SK-N-SH (cell line): ENCODE data around the gene ZC3H13. TPM values are rescaled to one million over a fixed set of nuclear protein-coding genes. Genes with fewer than 3 reads are reported as not detected.

ENCODE experiments used
- CTCF ChIA-PET: fragments of 300-600, 350-600 bp; formaldehyde crosslinking; extraction: SDS; loops from one replicate; lab custom pipeline; 2021; lab: Yijun Ruan, JAX
- POLR2A ChIA-PET: fragments of 350-600 bp; sonication (Branson Sonifier 250); formaldehyde crosslinking; extraction: SDS; loops from one replicate; lab custom pipeline; 2020; ENCODE audit warnings: antibody characterized with exemption, inconsistent platforms; lab: Yijun Ruan, JAX
- DNase-seq: peaks from one replicate; pipeline ENCODE4 v3.0.0; 2012
- H2AFZ ChIP-seq: fragments of 200-600 bp; sonication (generic); 2 replicates; pipeline ENCODE4 v1.8.1; 2016; ENCODE audit warnings: antibody characterized with exemption, mild to moderate bottlenecking, low read depth
- H3F3A ChIP-seq: fragments of 200-600 bp; sonication (generic); replicated peaks from 2 replicates; pipeline ENCODE3; 2016; ENCODE audit warnings: antibody characterized with exemption, mild to moderate bottlenecking; ENCODE audit not compliant: insufficient read depth
- H3K27ac ChIP-seq, 2 experiments: fragments of 200-500 bp in 1 of 2; fragments of 200-600 bp in 1 of 2; sonication (Bioruptor generic) in 1 of 2; sonication (generic), shearing (Covaris generic) in 1 of 2; 2 replicates each; pipeline versions ENCODE4 v1.5.1 to v1.6.1; 2014 to 2016; ENCODE audit warnings: low read depth in 2 of 2, inconsistent platforms in 1 of 2, low read length in 1 of 2, mild to moderate bottlenecking in 1 of 2, mixed read lengths in 1 of 2
- H3K27me3 ChIP-seq: fragments of 200-600 bp; sonication (generic), shearing (Covaris generic); 2 replicates; pipeline ENCODE4 v1.6.1; 2016; ENCODE audit warnings: mixed run types; ENCODE audit not compliant: insufficient read depth
- H3K36me3 ChIP-seq, 2 experiments: fragments of 200-500 bp in 1 of 2; fragments of 200-600 bp in 1 of 2; sonication (Bioruptor generic) in 1 of 2; sonication (generic) in 1 of 2; replicated peaks in 1 of 2; 2 replicates each; pipeline versions ENCODE3 to v1.5.1; 2014 to 2016; ENCODE audit warnings: low read length in 1 of 2, mild to moderate bottlenecking in 1 of 2; ENCODE audit not compliant: insufficient read depth in 2 of 2, control insufficient read depth in 1 of 2
- H3K4me1 ChIP-seq, 2 experiments: fragments of 200-500 bp in 1 of 2; fragments of 200-600 bp in 1 of 2; sonication (Bioruptor generic) in 1 of 2; sonication (generic), shearing (Covaris generic) in 1 of 2; 2 replicates each; pipeline versions ENCODE4 v1.5.1 to v1.6.1; 2014 to 2016; ENCODE audit warnings: low read depth in 1 of 2, low read length in 1 of 2, mixed run types in 1 of 2; ENCODE audit not compliant: insufficient read depth in 2 of 2, control insufficient read depth in 1 of 2
- H3K4me2 ChIP-seq: fragments of 200-600 bp; sonication (generic), shearing (Covaris generic); 2 replicates; pipeline ENCODE4 v1.6.1; 2017; ENCODE audit warnings: mixed run types
- H3K4me3 ChIP-seq, 2 experiments: fragments of 200-500 bp in 1 of 2; fragments of 200-600 bp in 1 of 2; sonication (Bioruptor generic) in 1 of 2; sonication (generic), shearing (Covaris generic) in 1 of 2; 2 replicates each; pipeline versions ENCODE4 v1.5.1 to v1.8.1; 2014 to 2016; ENCODE audit warnings: low read depth in 2 of 2, inconsistent platforms in 1 of 2, low read length in 1 of 2, mild to moderate bottlenecking in 1 of 2, mixed read lengths in 1 of 2, moderate library complexity in 1 of 2
- H3K79me2 ChIP-seq: fragments of 200-600 bp; sonication (generic); 2 replicates; pipeline ENCODE4 v1.8.1; 2017; ENCODE audit warnings: mild to moderate bottlenecking; ENCODE audit not compliant: insufficient read depth
- H3K9ac ChIP-seq: fragments of 200-600 bp; sonication (generic); 2 replicates; pipeline ENCODE4 v1.6.1; 2017; ENCODE audit warnings: mixed run types
- H3K9me2 ChIP-seq: fragments of 200-600 bp; sonication (generic); 2 replicates; pipeline ENCODE4 v1.6.1; 2017; ENCODE audit warnings: mixed run types
- H3K9me3 ChIP-seq: fragments of 200-600 bp; sonication (generic); 2 replicates; pipeline ENCODE4 v1.6.1; 2017; ENCODE audit warnings: mixed run types, mild to moderate bottlenecking, moderate library complexity
- H4K20me1 ChIP-seq: fragments of 200-600 bp; sonication (generic); 2 replicates; pipeline ENCODE4 v1.6.1; 2017; ENCODE audit warnings: mild to moderate bottlenecking, mixed run types; ENCODE audit not compliant: insufficient read depth
- EP300 ChIP-seq, 2 experiments: IDR thresholded peaks; 2 replicates each; pipeline versions ENCODE4 v1.4.0 to v1.6.1; 2012; ENCODE audit warnings: borderline replicate concordance in 1 of 2, low read depth in 1 of 2, low read length in 1 of 2
- FOSL2 ChIP-seq: IDR thresholded peaks from 2 replicates; pipeline ENCODE4 v1.4.0; 2012; ENCODE audit warnings: low read depth, mild to moderate bottlenecking, moderate library complexity, borderline replicate concordance
- FOXJ3 ChIP-seq: sonication (generic); formaldehyde crosslinking; IDR thresholded peaks from 2 replicates; pipeline ENCODE4 v1.5.1; 2020; ENCODE audit warnings: mild to moderate bottlenecking, missing genetic modification reagents
- FOXM1 ChIP-seq: IDR thresholded peaks from 2 replicates; pipeline ENCODE4 v1.4.0; 2012; ENCODE audit warnings: low read depth, mild to moderate bottlenecking
- GATA2 ChIP-seq: sonication (generic); formaldehyde crosslinking; IDR thresholded peaks from 2 replicates; pipeline ENCODE4 v1.5.0; 2020; ENCODE audit warnings: mild to moderate bottlenecking, missing genetic modification reagents
- IRF3 ChIP-seq: fragments of 150-350 bp; IDR thresholded peaks from 2 replicates; pipeline ENCODE4 v1.6.1; 2016; ENCODE audit warnings: mild to moderate bottlenecking, low read depth, low read length
- MEF2A ChIP-seq: IDR thresholded peaks from 2 replicates; pipeline ENCODE4 v1.4.0; 2012; ENCODE audit warnings: low read depth, borderline replicate concordance
- MXI1 ChIP-seq: IDR thresholded peaks from 2 replicates; pipeline ENCODE4 v1.6.1; 2012; ENCODE audit warnings: mild to moderate bottlenecking, low read depth, low read length, improper control_type of control experiment
- RCOR1 ChIP-seq: fragments of 150-350 bp; IDR thresholded peaks from 2 replicates; pipeline ENCODE4 v1.6.1; 2017; ENCODE audit warnings: antibody characterized with exemption, low read length
- RFX5 ChIP-seq: IDR thresholded peaks from 2 replicates; pipeline ENCODE4 v1.6.1; 2012; ENCODE audit warnings: mild to moderate bottlenecking, improper control_type of control experiment, low read length
- RXRA ChIP-seq: IDR thresholded peaks from 2 replicates; pipeline ENCODE4 v1.4.0; 2012; ENCODE audit warnings: low read depth, mild to moderate bottlenecking, borderline replicate concordance
- SIN3A ChIP-seq: IDR thresholded peaks from 2 replicates; pipeline ENCODE4 v1.6.1; 2012; ENCODE audit warnings: low read depth, mild to moderate bottlenecking, low read length, moderate library complexity, borderline replicate concordance
- SMC3 ChIP-seq: IDR thresholded peaks from 2 replicates; pipeline ENCODE4 v1.6.1; 2012; ENCODE audit warnings: low read depth, low read length, improper control_type of control experiment
- TEAD4 ChIP-seq: IDR thresholded peaks from 2 replicates; pipeline ENCODE4 v1.4.0; 2012; ENCODE audit warnings: mild to moderate bottlenecking, borderline replicate concordance; ENCODE audit not compliant: insufficient read depth
- YY1 ChIP-seq: IDR thresholded peaks from 2 replicates; pipeline ENCODE4 v1.4.0; 2012; ENCODE audit warnings: low read depth, mild to moderate bottlenecking
- ZBTB33 ChIP-seq: IDR thresholded peaks from 2 replicates; pipeline ENCODE4 v1.4.0; 2012; ENCODE audit warnings: low read depth, borderline replicate concordance
- WGBS: methylation state at CpG from one replicate; pipeline ENCODE4 v1.1.6; 2017; ENCODE audit warnings: low lambda C conversion rate; 5-methylcytosine and 5-hydroxymethylcytosine counted together
- polyA plus RNA-seq, 3 experiments: library from polyadenylated mRNA; depleted of rRNA; stranded (reverse); fragments of >200 nt; gene quantifications; 2 replicates each; pipeline ENCODE4 v1.2.3, GENCODE V29; 2012
- TF ChIP-seq, protein P1 (sequence below): fragments of 200-600 bp; sonication (generic); IDR thresholded peaks from 2 replicates; pipeline ENCODE4 v1.6.1; 2017; ENCODE audit warnings: antibody characterized with exemption, mild to moderate bottlenecking, moderate library complexity
- TF ChIP-seq, protein P2 (sequence below): IDR thresholded peaks from 2 replicates; pipeline ENCODE4 v1.4.0; 2012; ENCODE audit warnings: low read depth
- TF ChIP-seq, protein P3 (sequence below): fragments of 150-350 bp; IDR thresholded peaks from 2 replicates; pipeline ENCODE4 v1.6.1; 2017; ENCODE audit warnings: antibody characterized with exemption, low read length, low read depth, borderline replicate concordance
- TF ChIP-seq, protein P4 (sequence below): IDR thresholded peaks from 2 replicates; pipeline ENCODE4 v1.6.1; 2012; ENCODE audit warnings: mild to moderate bottlenecking, low read depth, low read length, moderate library complexity

The ZC3H13 gene
- polyA plus RNA-seq, 1 of the 3 experiments (the other 2 are of a cell fraction): 4.4 TPM

GRCh38 chr13:46085737-46086136 is 33.2 kb upstream of the ZC3H13 start (continued):
- TF ChIP-seq, protein P1, sequence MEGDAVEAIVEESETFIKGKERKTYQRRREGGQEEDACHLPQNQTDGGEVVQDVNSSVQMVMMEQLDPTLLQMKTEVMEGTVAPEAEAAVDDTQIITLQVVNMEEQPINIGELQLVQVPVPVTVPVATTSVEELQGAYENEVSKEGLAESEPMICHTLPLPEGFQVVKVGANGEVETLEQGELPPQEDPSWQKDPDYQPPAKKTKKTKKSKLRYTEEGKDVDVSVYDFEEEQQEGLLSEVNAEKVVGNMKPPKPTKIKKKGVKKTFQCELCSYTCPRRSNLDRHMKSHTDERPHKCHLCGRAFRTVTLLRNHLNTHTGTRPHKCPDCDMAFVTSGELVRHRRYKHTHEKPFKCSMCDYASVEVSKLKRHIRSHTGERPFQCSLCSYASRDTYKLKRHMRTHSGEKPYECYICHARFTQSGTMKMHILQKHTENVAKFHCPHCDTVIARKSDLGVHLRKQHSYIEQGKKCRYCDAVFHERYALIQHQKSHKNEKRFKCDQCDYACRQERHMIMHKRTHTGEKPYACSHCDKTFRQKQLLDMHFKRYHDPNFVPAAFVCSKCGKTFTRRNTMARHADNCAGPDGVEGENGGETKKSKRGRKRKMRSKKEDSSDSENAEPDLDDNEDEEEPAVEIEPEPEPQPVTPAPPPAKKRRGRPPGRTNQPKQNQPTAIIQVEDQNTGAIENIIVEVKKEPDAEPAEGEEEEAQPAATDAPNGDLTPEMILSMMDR: no peak
- TF ChIP-seq RCOR1: no peak

DNA sequence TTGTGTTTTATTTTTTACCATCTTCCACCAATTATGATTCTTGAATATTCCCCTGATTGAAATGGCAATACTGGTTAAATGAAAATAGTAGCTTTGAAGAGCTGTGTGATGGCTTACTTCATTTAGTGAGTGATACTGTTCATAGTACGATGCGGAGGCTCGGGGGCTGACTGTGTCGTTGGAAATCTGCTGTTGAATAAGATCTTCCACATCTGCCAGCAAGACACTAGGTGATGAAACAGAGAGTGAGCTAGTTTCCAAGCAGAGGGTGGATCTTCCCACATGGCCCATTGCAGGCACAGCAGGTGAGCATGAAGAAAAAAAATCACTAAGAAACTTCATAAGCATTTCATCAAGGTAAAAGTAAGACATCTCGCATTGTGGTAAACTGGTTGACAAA is 29.8 kb upstream of the ZC3H13 start:
- H2AFZ ChIP-seq: no peak overlapping the region
- no peak for DNase-seq
- no peaks in the 10 kb centered on the region for H3K36me3 ChIP-seq
- no peaks in the 10 kb centered on the region for H3K27me3 ChIP-seq
- ChIA-PET CTCF (interaction anchor here (0.9 kb wide), 1 partner anchor 239 kb away, joined by 4 read pairs; no protein-coding TSS in a partner anchor), POLR2A (no interaction called here)
- no peak overlapping the region for H3K27ac ChIP-seq
- no peaks in the 10 kb centered on the region for H3K9me2 ChIP-seq
- no peak overlapping the region for H3K9ac ChIP-seq
- H3F3A ChIP-seq: no peaks in the 10 kb centered on the region
- H4K20me1 ChIP-seq: no peaks in the 10 kb centered on the region
- no peaks in the 10 kb centered on the region for H3K9me3 ChIP-seq
- H3K4me1 ChIP-seq: no peaks in the 10 kb centered on the region; a peak in 1 of 4 replicates
- 85% methylated on average over 5 of the region's 5 CpGs for WGBS
- H3K4me3 ChIP-seq: no peak overlapping the region
- no peak overlapping the region for H3K4me2 ChIP-seq
- H3K79me2 ChIP-seq: no peaks in the 10 kb centered on the region
- TF ChIP-seq MXI1 (no peak), EP300 (IDR thresholded peaks at IDR 0.05; ENCODE audit: borderline replicate concordance in 1 of 2, low read depth in 1 of 2, low read length in 1 of 2) (no peak), SMC3 (no peak), MEF2A (no peak), IRF3 (no peak), FOXJ3 (no peak), SIN3A (no peak), ZBTB33 (no peak), GATA2 (CRISPR knock-in tag) (no peak), RXRA (no peak), YY1 (no peak), FOSL2 (no peak), FOXM1 (no peak), RFX5 (no peak), TEAD4 (no peak)
- TF ChIP-seq, protein P2, sequence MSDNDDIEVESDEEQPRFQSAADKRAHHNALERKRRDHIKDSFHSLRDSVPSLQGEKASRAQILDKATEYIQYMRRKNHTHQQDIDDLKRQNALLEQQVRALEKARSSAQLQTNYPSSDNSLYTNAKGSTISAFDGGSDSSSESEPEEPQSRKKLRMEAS: no peak
- TF ChIP-seq, protein P3, sequence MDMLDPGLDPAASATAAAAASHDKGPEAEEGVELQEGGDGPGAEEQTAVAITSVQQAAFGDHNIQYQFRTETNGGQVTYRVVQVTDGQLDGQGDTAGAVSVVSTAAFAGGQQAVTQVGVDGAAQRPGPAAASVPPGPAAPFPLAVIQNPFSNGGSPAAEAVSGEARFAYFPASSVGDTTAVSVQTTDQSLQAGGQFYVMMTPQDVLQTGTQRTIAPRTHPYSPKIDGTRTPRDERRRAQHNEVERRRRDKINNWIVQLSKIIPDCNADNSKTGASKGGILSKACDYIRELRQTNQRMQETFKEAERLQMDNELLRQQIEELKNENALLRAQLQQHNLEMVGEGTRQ: no peak
- TF ChIP-seq, protein P4, sequence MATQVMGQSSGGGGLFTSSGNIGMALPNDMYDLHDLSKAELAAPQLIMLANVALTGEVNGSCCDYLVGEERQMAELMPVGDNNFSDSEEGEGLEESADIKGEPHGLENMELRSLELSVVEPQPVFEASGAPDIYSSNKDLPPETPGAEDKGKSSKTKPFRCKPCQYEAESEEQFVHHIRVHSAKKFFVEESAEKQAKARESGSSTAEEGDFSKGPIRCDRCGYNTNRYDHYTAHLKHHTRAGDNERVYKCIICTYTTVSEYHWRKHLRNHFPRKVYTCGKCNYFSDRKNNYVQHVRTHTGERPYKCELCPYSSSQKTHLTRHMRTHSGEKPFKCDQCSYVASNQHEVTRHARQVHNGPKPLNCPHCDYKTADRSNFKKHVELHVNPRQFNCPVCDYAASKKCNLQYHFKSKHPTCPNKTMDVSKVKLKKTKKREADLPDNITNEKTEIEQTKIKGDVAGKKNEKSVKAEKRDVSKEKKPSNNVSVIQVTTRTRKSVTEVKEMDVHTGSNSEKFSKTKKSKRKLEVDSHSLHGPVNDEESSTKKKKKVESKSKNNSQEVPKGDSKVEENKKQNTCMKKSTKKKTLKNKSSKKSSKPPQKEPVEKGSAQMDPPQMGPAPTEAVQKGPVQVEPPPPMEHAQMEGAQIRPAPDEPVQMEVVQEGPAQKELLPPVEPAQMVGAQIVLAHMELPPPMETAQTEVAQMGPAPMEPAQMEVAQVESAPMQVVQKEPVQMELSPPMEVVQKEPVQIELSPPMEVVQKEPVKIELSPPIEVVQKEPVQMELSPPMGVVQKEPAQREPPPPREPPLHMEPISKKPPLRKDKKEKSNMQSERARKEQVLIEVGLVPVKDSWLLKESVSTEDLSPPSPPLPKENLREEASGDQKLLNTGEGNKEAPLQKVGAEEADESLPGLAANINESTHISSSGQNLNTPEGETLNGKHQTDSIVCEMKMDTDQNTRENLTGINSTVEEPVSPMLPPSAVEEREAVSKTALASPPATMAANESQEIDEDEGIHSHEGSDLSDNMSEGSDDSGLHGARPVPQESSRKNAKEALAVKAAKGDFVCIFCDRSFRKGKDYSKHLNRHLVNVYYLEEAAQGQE: no peak
